GM18873 (cell line): ENCODE measurements around the gene WLS.
"Not testable (repeated sequence)": the region's sequence is repeated elsewhere in the genome, so short reads cannot be mapped to it uniquely, and the experiment has no call there.

Experiments
- ATAC-seq: cut with Tn5 transposase; IDR thresholded peaks from one replicate; pipeline ENCODE4 v1.9.1; 2021; ENCODE audit warnings: mild to moderate bottlenecking, moderate library complexity, moderate number of reproducible peaks; ENCODE audit not compliant: unreplicated experiment, low FRiP score

WLS gene

GRCh38 chr1:68173283-68173935, 58.9 kb downstream of the WLS start:
- no peak for ATAC-seq

GRCh38 chr1:68171795-68172194, 60.5 kb downstream of the WLS start:
- not testable (repeated sequence) for ATAC-seq

- ATAC-seq, result no peak
These were observed 63.7 kb downstream of the WLS start for GRCh38 chr1:68168545-68169171.

- ATAC-seq, result no peak
These were observed 65.1 kb downstream of the WLS start for GRCh38 chr1:68167211-68167610.

- ATAC-seq, result no peak
These were observed 66.0 kb downstream of the WLS start for GRCh38 chr1:68166348-68166747.

- no peak for ATAC-seq
These were observed 66.7 kb downstream of the WLS start for GRCh38 chr1:68165665-68166064.

GRCh38 chr1:68164918-68165317, 67.4 kb downstream of the WLS start:
- ATAC-seq, result no peak

GRCh38 chr1:68163220-68163619, 69.1 kb downstream of the WLS start:
- ATAC-seq, result no peak

GRCh38 chr1:68162761-68163160, 69.6 kb downstream of the WLS start:
- no peak for ATAC-seq

- ATAC-seq, result not testable (repeated sequence)
These were observed 70.7 kb downstream of the WLS start for GRCh38 chr1:68161672-68162071.

- not testable (repeated sequence) for ATAC-seq
These were observed 71.4 kb downstream of the WLS start for GRCh38 chr1:68160935-68161334.

- no peak for ATAC-seq
These were observed 72.3 kb downstream of the WLS start for GRCh38 chr1:68160021-68160420.

- ATAC-seq, result no peak
These were observed 73.5 kb downstream of the WLS start for GRCh38 chr1:68158837-68159236.

GRCh38 chr1:68157416-68157815, 74.9 kb downstream of the WLS start:
- no peak for ATAC-seq

GRCh38 chr1:68151690-68152089, 80.6 kb downstream of the WLS start:
- no peak for ATAC-seq

GRCh38 chr1:68149907-68150306, 82.4 kb downstream of the WLS start:
- no peak for ATAC-seq

- ATAC-seq, result no peak
These were observed 83.1 kb downstream of the WLS start for GRCh38 chr1:68149110-68149798.

GRCh38 chr1:68148631-68149030, 83.7 kb downstream of the WLS start:
- no peak for ATAC-seq

GRCh38 chr1:68147534-68148171, 84.7 kb downstream of the WLS start:
- no peak for ATAC-seq

GRCh38 chr1:68145418-68146126, 86.8 kb downstream of the WLS start:
- no peak for ATAC-seq

- no peak for ATAC-seq
These were observed 87.5 kb downstream of the WLS start for GRCh38 chr1:68144856-68145255.
